ENCODE measurements around the gene FOXA3.

- TF ChIP-seq POLR2AphosphoS5 (IDR thresholded peaks at IDR 0.05; ENCODE audit: low read length) (no peak; the same call in 1 of the 2 replicates), CREM (IDR thresholded peaks at IDR 0.05; ENCODE audit: low read depth) (no peak), CTCF (IDR thresholded peaks at IDR 0.05 in 2 of 3, conservative IDR thresholded peaks at IDR 0.05 in 1 of 3; ENCODE audit: control insufficient read depth in 2 of 3, extremely low read depth in 1 of 3, insufficient read depth in 1 of 3, low read depth in 3 of 3, low read length in 3 of 3) (no peak), KDM1A (IDR thresholded peaks at IDR 0.05; ENCODE audit: borderline replicate concordance) (no peak), CHD2 (IDR thresholded peaks at IDR 0.05; ENCODE audit: borderline replicate concordance, low read depth, low read length) (no peak), CEBPB (IDR thresholded peaks at IDR 0.05; ENCODE audit: borderline replicate concordance in 1 of 2, low read depth in 2 of 2, low read length in 2 of 2) (no peak), ZBTB33 (IDR thresholded peaks at IDR 0.05) (no peak)
Observed at GRCh38 chr19:45824041-45824471, 40.1 kb upstream of the FOXA3 start.

Measured in GM12878 (cell line).